ENCODE results near the gene RERE. TPM values are rescaled to one million over a fixed set of nuclear protein-coding genes. Genes with fewer than 3 reads are reported as not detected.

RERE gene
- total RNA-seq, 1 donor from 2014 or later: 19.2 TPM

- TF ChIP-seq CTCF (IDR thresholded peaks at IDR 0.05; ENCODE audit: insufficient read depth, low read length, severe bottlenecking): no peak
- Histone ChIP-seq H3K4me3 (ENCODE audit: low read depth, low read length) (no peak overlapping the region), H3K36me3 (ENCODE audit: control insufficient read depth, insufficient read depth, low read length) (no peaks in the 10 kb centered on the region), H3K27me3 (ENCODE audit: control insufficient read depth, insufficient read depth, low read length) (no peaks in the 10 kb centered on the region)
- FAIRE-seq (no peak), DNase-seq (ENCODE audit: low read depth) (no peak)
Observed at GRCh38 chr1:8676813-8677212, 140.6 kb downstream of the RERE start.

- no peak overlapping the region for H3K4me3 ChIP-seq (ENCODE audit: low read depth, low read length)
- FAIRE-seq (no peak), DNase-seq (ENCODE audit: low read depth) (no peak)
- no peaks in the 10 kb centered on the region for H3K27me3 ChIP-seq (ENCODE audit: control insufficient read depth, insufficient read depth, low read length)
- H3K36me3 ChIP-seq (ENCODE audit: control insufficient read depth, insufficient read depth, low read length): no peaks in the 10 kb centered on the region
- no peak for TF ChIP-seq CTCF (IDR thresholded peaks at IDR 0.05; ENCODE audit: insufficient read depth, low read length, severe bottlenecking)
Observed at GRCh38 chr1:8676072-8676471, 141.4 kb downstream of the RERE start.

- Histone ChIP-seq H3K36me3 (ENCODE audit: control insufficient read depth, insufficient read depth, low read length) (no peaks in the 10 kb centered on the region), H3K27me3 (ENCODE audit: control insufficient read depth, insufficient read depth, low read length) (no peaks in the 10 kb centered on the region), H3K4me3 (ENCODE audit: low read depth, low read length) (no peak overlapping the region)
- no peak for TF ChIP-seq CTCF (IDR thresholded peaks at IDR 0.05; ENCODE audit: insufficient read depth, low read length, severe bottlenecking)
- DNase-seq (ENCODE audit: low read depth) (peak; percentile 75), FAIRE-seq (no peak)
Observed at GRCh38 chr1:8674912-8675311, 142.5 kb downstream of the RERE start.

- DNase-seq (ENCODE audit: low read depth) (no peak), FAIRE-seq (no peak)
- no peaks in the 10 kb centered on the region for H3K27me3 ChIP-seq (ENCODE audit: control insufficient read depth, insufficient read depth, low read length)
- no peak for TF ChIP-seq CTCF (IDR thresholded peaks at IDR 0.05; ENCODE audit: insufficient read depth, low read length, severe bottlenecking)
- H3K36me3 ChIP-seq (ENCODE audit: control insufficient read depth, insufficient read depth, low read length): no peaks in the 10 kb centered on the region
- H3K4me3 ChIP-seq (ENCODE audit: low read depth, low read length): no peak overlapping the region
Observed at GRCh38 chr1:8674481-8674880, 143.0 kb downstream of the RERE start.

- Histone ChIP-seq H3K27me3 (ENCODE audit: control insufficient read depth, insufficient read depth, low read length) (no peaks in the 10 kb centered on the region), H3K4me3 (ENCODE audit: low read depth, low read length) (no peak overlapping the region), H3K36me3 (ENCODE audit: control insufficient read depth, insufficient read depth, low read length) (no peaks in the 10 kb centered on the region)
- TF ChIP-seq CTCF (IDR thresholded peaks at IDR 0.05; ENCODE audit: insufficient read depth, low read length, severe bottlenecking): peak; percentile 65
- DNase-seq (ENCODE audit: low read depth): peak; percentile 64
- no peak for FAIRE-seq
Observed at GRCh38 chr1:8671306-8671917, 146.0 kb downstream of the RERE start.

GRCh38 chr1:8670371-8670818 is 147.0 kb downstream of the RERE start:
- FAIRE-seq (no peak), DNase-seq (ENCODE audit: low read depth) (peak; percentile 62)
- Histone ChIP-seq H3K36me3 (ENCODE audit: control insufficient read depth, insufficient read depth, low read length) (no peaks in the 10 kb centered on the region), H3K27me3 (ENCODE audit: control insufficient read depth, insufficient read depth, low read length) (no peaks in the 10 kb centered on the region), H3K4me3 (ENCODE audit: low read depth, low read length) (no peak overlapping the region)
- no peak for TF ChIP-seq CTCF (IDR thresholded peaks at IDR 0.05; ENCODE audit: insufficient read depth, low read length, severe bottlenecking)

Data from bronchial epithelial cell (primary cell).